SK-N-SH treated with all-trans-retinoic acid at 6 μM for 48 hours (cell line): ENCODE measurements around the gene SORCS2.

Experiments used
- ARNTL ChIP-seq: fragments of 450-650 bp; formaldehyde crosslinking; IDR thresholded peaks from 2 replicates; pipeline ENCODE4 v1.5.0; 2020; ENCODE audit warnings: low read depth, mild to moderate bottlenecking, moderate library complexity, borderline replicate concordance
- BACH2 ChIP-seq: fragments of 250-450 bp; sonication (Bioruptor Pico); IDR thresholded peaks from 2 replicates; pipeline ENCODE4 v1.9.0; 2021; ENCODE audit warnings: mild to moderate bottlenecking, borderline replicate concordance
- OSR1 ChIP-seq: fragments of 250-450 bp; sonication (Bioruptor Pico); IDR thresholded peaks from 2 replicates; pipeline ENCODE4 v1.8.0; 2022; ENCODE audit warnings: moderate library complexity, mild to moderate bottlenecking, inconsistent platforms
- RARB ChIP-seq: fragments of 250-450 bp; sonication (Bioruptor Pico); IDR thresholded peaks from 2 replicates; pipeline ENCODE4 v1.8.0; 2021; ENCODE audit warnings: mild to moderate bottlenecking, moderate library complexity
- SNAI2 ChIP-seq: fragments of 250-450 bp; sonication (Bioruptor Pico); IDR thresholded peaks from 2 replicates; pipeline ENCODE4 v1.5.0; 2020; ENCODE audit warnings: mild to moderate bottlenecking, moderate library complexity
- TCF4 ChIP-seq: fragments of 250-450 bp; sonication (Bioruptor Pico); IDR thresholded peaks from 2 replicates; pipeline ENCODE4 v1.8.0; 2021; ENCODE audit warnings: mild to moderate bottlenecking, moderate library complexity, borderline replicate concordance
- TOX ChIP-seq: fragments of 250-450 bp; sonication (Bioruptor Pico); IDR thresholded peaks from 2 replicates; pipeline ENCODE4 v1.8.0; 2021; ENCODE audit warnings: mild to moderate bottlenecking, moderate library complexity, borderline replicate concordance
- ZC3H10 ChIP-seq: fragments of 250-450 bp; sonication (Bioruptor Pico); IDR thresholded peaks from 2 replicates; pipeline ENCODE4 v1.5.1; 2021; ENCODE audit warnings: mild to moderate bottlenecking, moderate library complexity
- ZFP3 ChIP-seq: fragments of 250-450 bp; sonication (Bioruptor Pico); IDR thresholded peaks from 2 replicates; pipeline ENCODE4 v1.5.0; 2020; ENCODE audit warnings: mild to moderate bottlenecking, moderate library complexity
- ZFP30 ChIP-seq: fragments of 450-650 bp; formaldehyde crosslinking; IDR thresholded peaks from 2 replicates; pipeline ENCODE4 v1.5.0; 2022; ENCODE audit warnings: mild to moderate bottlenecking, moderate library complexity
- TF ChIP-seq, protein P1 (sequence below): fragments of 250-450 bp; sonication (Bioruptor Pico); IDR thresholded peaks from 2 replicates; pipeline ENCODE4 v1.8.0; 2021; ENCODE audit warnings: low read depth, mild to moderate bottlenecking, moderate library complexity, borderline replicate concordance
- TF ChIP-seq, protein P2 (sequence below): fragments of 250-450 bp; sonication (Bioruptor Pico); IDR thresholded peaks from 2 replicates; pipeline ENCODE4 v1.5.1; 2020; ENCODE audit warnings: low read depth, mild to moderate bottlenecking, moderate library complexity
- TF ChIP-seq, protein P3 (sequence below): fragments of 250-450 bp; sonication (Bioruptor Pico); IDR thresholded peaks from 2 replicates; pipeline ENCODE4 v1.8.0; 2020; ENCODE audit warnings: mild to moderate bottlenecking, moderate library complexity, borderline replicate concordance
- TF ChIP-seq, protein P4 (sequence below): fragments of 250-450 bp; sonication (Bioruptor Pico); IDR thresholded peaks from 2 replicates; pipeline ENCODE4 v1.5.0; 2020; ENCODE audit warnings: mild to moderate bottlenecking, moderate library complexity

DNA sequence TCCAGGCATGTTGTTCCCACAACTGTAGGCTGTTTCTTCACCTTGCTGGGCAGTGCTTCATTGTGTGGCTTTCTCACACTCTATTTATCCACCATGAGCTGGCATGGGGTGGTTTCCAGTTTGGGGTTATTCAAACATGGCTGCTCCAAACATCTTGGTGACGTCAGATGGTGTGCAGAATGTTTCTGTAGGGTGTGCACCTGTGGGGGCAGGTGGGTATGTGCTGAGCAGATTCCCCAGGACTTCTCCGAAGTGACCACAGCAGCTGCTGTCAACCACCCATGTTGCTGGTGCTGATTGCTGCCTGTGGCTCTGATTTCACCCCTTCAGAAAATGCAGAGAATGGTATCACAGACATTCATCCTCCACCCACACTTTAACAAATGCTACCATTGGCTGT, 247.4 kb downstream of the SORCS2 start:
- TF ChIP-seq ARNTL (CRISPR knock-in tag) (no peak), BACH2 (CRISPR knock-in tag) (no peak), RARB (CRISPR knock-in tag) (no peak), TOX (CRISPR knock-in tag) (no peak), SNAI2 (CRISPR knock-in tag) (no peak), OSR1 (CRISPR knock-in tag) (no peak), TCF4 (CRISPR knock-in tag) (no peak), ZFP3 (CRISPR knock-in tag) (no peak), ZC3H10 (no peak), ZFP30 (CRISPR knock-in tag) (no peak)
- TF ChIP-seq, protein P1, sequence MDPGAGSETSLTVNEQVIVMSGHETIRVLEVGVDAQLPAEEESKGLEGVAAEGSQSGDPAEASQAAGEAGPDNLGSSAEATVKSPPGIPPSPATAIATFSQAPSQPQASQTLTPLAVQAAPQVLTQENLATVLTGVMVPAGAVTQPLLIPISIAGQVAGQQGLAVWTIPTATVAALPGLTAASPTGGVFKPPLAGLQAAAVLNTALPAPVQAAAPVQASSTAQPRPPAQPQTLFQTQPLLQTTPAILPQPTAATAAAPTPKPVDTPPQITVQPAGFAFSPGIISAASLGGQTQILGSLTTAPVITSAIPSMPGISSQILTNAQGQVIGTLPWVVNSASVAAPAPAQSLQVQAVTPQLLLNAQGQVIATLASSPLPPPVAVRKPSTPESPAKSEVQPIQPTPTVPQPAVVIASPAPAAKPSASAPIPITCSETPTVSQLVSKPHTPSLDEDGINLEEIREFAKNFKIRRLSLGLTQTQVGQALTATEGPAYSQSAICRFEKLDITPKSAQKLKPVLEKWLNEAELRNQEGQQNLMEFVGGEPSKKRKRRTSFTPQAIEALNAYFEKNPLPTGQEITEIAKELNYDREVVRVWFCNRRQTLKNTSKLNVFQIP (CRISPR knock-in tag), result no peak
- TF ChIP-seq, protein P2, sequence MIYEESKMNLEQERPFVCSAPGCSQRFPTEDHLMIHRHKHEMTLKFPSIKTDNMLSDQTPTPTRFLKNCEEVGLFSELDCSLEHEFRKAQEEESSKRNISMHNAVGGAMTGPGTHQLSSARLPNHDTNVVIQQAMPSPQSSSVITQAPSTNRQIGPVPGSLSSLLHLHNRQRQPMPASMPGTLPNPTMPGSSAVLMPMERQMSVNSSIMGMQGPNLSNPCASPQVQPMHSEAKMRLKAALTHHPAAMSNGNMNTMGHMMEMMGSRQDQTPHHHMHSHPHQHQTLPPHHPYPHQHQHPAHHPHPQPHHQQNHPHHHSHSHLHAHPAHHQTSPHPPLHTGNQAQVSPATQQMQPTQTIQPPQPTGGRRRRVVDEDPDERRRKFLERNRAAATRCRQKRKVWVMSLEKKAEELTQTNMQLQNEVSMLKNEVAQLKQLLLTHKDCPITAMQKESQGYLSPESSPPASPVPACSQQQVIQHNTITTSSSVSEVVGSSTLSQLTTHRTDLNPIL, result no peak
- TF ChIP-seq, protein P3, sequence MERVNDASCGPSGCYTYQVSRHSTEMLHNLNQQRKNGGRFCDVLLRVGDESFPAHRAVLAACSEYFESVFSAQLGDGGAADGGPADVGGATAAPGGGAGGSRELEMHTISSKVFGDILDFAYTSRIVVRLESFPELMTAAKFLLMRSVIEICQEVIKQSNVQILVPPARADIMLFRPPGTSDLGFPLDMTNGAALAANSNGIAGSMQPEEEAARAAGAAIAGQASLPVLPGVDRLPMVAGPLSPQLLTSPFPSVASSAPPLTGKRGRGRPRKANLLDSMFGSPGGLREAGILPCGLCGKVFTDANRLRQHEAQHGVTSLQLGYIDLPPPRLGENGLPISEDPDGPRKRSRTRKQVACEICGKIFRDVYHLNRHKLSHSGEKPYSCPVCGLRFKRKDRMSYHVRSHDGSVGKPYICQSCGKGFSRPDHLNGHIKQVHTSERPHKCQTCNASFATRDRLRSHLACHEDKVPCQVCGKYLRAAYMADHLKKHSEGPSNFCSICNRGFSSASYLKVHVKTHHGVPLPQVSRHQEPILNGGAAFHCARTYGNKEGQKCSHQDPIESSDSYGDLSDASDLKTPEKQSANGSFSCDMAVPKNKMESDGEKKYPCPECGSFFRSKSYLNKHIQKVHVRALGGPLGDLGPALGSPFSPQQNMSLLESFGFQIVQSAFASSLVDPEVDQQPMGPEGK (CRISPR knock-in tag), result no peak
- TF ChIP-seq, protein P4, sequence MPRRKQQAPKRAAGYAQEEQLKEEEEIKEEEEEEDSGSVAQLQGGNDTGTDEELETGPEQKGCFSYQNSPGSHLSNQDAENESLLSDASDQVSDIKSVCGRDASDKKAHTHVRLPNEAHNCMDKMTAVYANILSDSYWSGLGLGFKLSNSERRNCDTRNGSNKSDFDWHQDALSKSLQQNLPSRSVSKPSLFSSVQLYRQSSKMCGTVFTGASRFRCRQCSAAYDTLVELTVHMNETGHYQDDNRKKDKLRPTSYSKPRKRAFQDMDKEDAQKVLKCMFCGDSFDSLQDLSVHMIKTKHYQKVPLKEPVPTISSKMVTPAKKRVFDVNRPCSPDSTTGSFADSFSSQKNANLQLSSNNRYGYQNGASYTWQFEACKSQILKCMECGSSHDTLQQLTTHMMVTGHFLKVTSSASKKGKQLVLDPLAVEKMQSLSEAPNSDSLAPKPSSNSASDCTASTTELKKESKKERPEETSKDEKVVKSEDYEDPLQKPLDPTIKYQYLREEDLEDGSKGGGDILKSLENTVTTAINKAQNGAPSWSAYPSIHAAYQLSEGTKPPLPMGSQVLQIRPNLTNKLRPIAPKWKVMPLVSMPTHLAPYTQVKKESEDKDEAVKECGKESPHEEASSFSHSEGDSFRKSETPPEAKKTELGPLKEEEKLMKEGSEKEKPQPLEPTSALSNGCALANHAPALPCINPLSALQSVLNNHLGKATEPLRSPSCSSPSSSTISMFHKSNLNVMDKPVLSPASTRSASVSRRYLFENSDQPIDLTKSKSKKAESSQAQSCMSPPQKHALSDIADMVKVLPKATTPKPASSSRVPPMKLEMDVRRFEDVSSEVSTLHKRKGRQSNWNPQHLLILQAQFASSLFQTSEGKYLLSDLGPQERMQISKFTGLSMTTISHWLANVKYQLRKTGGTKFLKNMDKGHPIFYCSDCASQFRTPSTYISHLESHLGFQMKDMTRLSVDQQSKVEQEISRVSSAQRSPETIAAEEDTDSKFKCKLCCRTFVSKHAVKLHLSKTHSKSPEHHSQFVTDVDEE (CRISPR knock-in tag), result no peak
